Tibial nerve (tissue), 4 donors: ENCODE results near the gene TBXAS1. TPM values are rescaled to one million over a fixed set of nuclear protein-coding genes. Genes with fewer than 3 reads are reported as not detected.
"Not testable (repeated sequence)": the region's sequence is repeated elsewhere in the genome, so short reads cannot be mapped to it uniquely, and the experiment has no call there.

Experiments used
- DNase-seq, 2 donors: peaks; one replicate each; pipeline ENCODE4 v3.0.0-alpha.2; 2019; ENCODE audit warnings: low spot score in 2 of 2
- H3K27ac ChIP-seq, 4 donors: fragments of 200-600 bp; sonication (generic) in 3 of 4; one replicate each; pipeline ENCODE4 v1.5.1; 2017 to 2019; ENCODE audit warnings: mild to moderate bottlenecking in 1 of 4
- H3K27me3 ChIP-seq, 2 donors: fragments of 200-600 bp; sonication (generic) in 1 of 2; one replicate each; pipeline versions ENCODE4 v1.5.1 to v1.6.0; 2017 to 2019
- H3K36me3 ChIP-seq, 3 donors: fragments of 200-600 bp; sonication (generic); one replicate each; pipeline ENCODE4 v1.5.1; 2018 to 2019
- H3K4me1 ChIP-seq, 4 donors: fragments of 200-600 bp; sonication (generic) in 3 of 4; one replicate each; pipeline ENCODE4 v1.5.1; 2017 to 2019
- H3K4me3 ChIP-seq, 4 donors: fragments of 200-600 bp; sonication (generic) in 3 of 4; one replicate each; pipeline ENCODE4 v1.5.1; 2017 to 2019; ENCODE audit warnings: mild to moderate bottlenecking in 1 of 4, moderate library complexity in 1 of 4
- H3K9me3 ChIP-seq, 4 donors: fragments of 200-600 bp; sonication (generic) in 3 of 4; one replicate each; pipeline ENCODE4 v1.5.1; 2017 to 2019
- CTCF ChIP-seq, 5 experiments: fragments of 200-600 bp in 3 of 5; fragments of 450-650 bp in 2 of 5; sonication (generic) in 3 of 5; IDR thresholded peaks; one replicate each; pipeline ENCODE4 v1.5.1; 2016 to 2019; ENCODE audit warnings: antibody characterized with exemption in 5 of 5, mild to moderate bottlenecking in 3 of 5, moderate library complexity in 2 of 5
- EP300 ChIP-seq, 2 donors: sonication (generic); formaldehyde crosslinking; IDR thresholded peaks; one replicate each; pipeline ENCODE4 v1.6.1; 2017; ENCODE audit warnings: antibody characterized with exemption in 2 of 2, mild to moderate bottlenecking in 1 of 2
- POLR2A ChIP-seq, 2 donors: fragments of 450-650 bp; IDR thresholded peaks; one replicate each; pipeline ENCODE4 v1.6.1; 2017; ENCODE audit warnings: antibody characterized with exemption in 2 of 2, mild to moderate bottlenecking in 2 of 2, moderate library complexity in 2 of 2
- WGBS, 2 donors: methylation state at CpG; one replicate each; pipeline ENCODE4 v1.1.5; 2018; 5-methylcytosine and 5-hydroxymethylcytosine counted together
- total RNA-seq, 4 donors: library from RNA; depleted of rRNA; stranded (reverse); fragments of >200 nt; gene quantifications; one replicate each; pipeline ENCODE4 v1.1.0, GENCODE V29; 2016

The TBXAS1 gene
- total RNA-seq, 4 donors from 2014 or later, result 19.0 to 80.4 (median 30.5) TPM

- Histone ChIP-seq H3K27ac (no peak overlapping the region), H3K4me1 (no peaks in the 10 kb centered on the region), H3K36me3 (no peaks in the 10 kb centered on the region), H3K27me3 (no peaks in the 10 kb centered on the region), H3K4me3 (no peak overlapping the region), H3K9me3 (no peaks in the 10 kb centered on the region)
- TF ChIP-seq EP300 (IDR thresholded peaks at IDR 0.05), result no peak
- no peak for TF ChIP-seq POLR2A (IDR thresholded peaks at IDR 0.05)
- TF ChIP-seq CTCF (IDR thresholded peaks at IDR 0.05), result no peak
- 77 to 86% methylated on average over 3 of the region's 3 CpGs for WGBS, 2 donors
- DNase-seq, result no peak
Observed at GRCh38 chr7:139924461-139924860, 95.4 kb downstream of the TBXAS1 start.

GRCh38 chr7:139929221-139929620 lies 100.2 kb downstream of the TBXAS1 start:
- not testable (repeated sequence) for H3K27me3 ChIP-seq, H3K9me3 ChIP-seq, H3K4me1 ChIP-seq, DNase-seq, H3K4me3 ChIP-seq, H3K27ac ChIP-seq, H3K36me3 ChIP-seq
- WGBS, 2 donors, result 87 to 94% methylated on average over 8 of the region's 8 CpGs

- Histone ChIP-seq H3K27ac (no peak overlapping the region), H3K36me3 (no peaks in the 10 kb centered on the region), H3K27me3 (no peaks in the 10 kb centered on the region), H3K9me3 (no peaks in the 10 kb centered on the region), H3K4me3 (no peak overlapping the region), H3K4me1 (no peaks in the 10 kb centered on the region)
- 90% methylated on average over 6 of the region's 6 CpGs for WGBS, 2 donors
- TF ChIP-seq CTCF (IDR thresholded peaks at IDR 0.05) (no peak), EP300 (IDR thresholded peaks at IDR 0.05) (no peak), POLR2A (IDR thresholded peaks at IDR 0.05) (no peak)
- DNase-seq, result no peak
Observed at GRCh38 chr7:139930286-139930965, 101.4 kb downstream of the TBXAS1 start.

GRCh38 chr7:139931190-139931934 lies 102.3 kb downstream of the TBXAS1 start:
- no peak overlapping the region for H3K4me3 ChIP-seq
- DNase-seq, result no peak
- H3K27ac ChIP-seq, result no peak overlapping the region
- H3K27me3 ChIP-seq, result no peaks in the 10 kb centered on the region
- TF ChIP-seq EP300 (IDR thresholded peaks at IDR 0.05), result no peak
- no peak for TF ChIP-seq POLR2A (IDR thresholded peaks at IDR 0.05)
- no peak for TF ChIP-seq CTCF (IDR thresholded peaks at IDR 0.05)
- WGBS, 2 donors, result 57 to 58% methylated on average over 8 of the region's 8 CpGs
- no peaks in the 10 kb centered on the region for H3K9me3 ChIP-seq
- no peaks in the 10 kb centered on the region for H3K36me3 ChIP-seq
- no peaks in the 10 kb centered on the region for H3K4me1 ChIP-seq

GRCh38 chr7:139932531-139932930 lies 103.5 kb downstream of the TBXAS1 start:
- no peaks in the 10 kb centered on the region for H3K27me3 ChIP-seq
- H3K9me3 ChIP-seq, result no peaks in the 10 kb centered on the region
- no peaks in the 10 kb centered on the region for H3K36me3 ChIP-seq
- H3K4me3 ChIP-seq, result no peak overlapping the region
- DNase-seq, result no peak
- H3K27ac ChIP-seq, result no peak overlapping the region
- no peaks in the 10 kb centered on the region for H3K4me1 ChIP-seq
- TF ChIP-seq EP300 (IDR thresholded peaks at IDR 0.05) (no peak), CTCF (IDR thresholded peaks at IDR 0.05) (no peak), POLR2A (IDR thresholded peaks at IDR 0.05) (no peak)
